ENCODE data around the gene OR5K2.

DNA sequence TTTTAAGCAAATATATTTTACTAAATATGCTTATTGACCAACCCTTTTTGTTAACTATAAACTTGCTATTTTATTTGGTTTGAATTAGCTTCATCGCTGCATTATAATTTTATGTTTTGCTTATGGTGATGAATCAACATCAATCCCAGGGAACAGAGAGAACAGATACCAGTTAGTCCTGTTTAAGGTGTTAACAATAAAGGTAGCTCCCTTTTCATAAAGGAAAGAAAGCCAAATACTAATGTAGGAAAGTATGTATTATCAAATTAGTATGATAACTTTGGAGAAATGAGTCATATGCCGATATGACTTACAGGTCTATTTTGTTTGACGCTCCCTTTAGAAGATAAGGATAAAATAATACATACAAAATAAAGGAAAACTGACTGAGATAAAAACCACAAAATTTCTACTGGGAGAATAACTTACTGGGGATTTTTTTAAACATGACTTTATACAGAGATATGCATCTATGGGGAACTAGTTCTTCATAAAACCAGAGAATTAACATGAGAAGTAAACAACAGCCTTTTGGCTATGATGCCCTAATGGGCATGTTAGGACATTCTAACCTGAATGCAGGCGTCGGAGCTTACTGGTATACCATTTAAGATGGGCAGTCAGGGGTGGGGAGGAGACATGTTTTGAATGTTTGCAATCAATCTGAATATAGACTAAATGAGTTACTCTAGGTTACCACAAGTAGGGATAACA, 4.5 kb downstream of the OR5K2 start:
- no peak for TF ChIP-seq POLR2A (IDR thresholded peaks at IDR 0.05)
- TF ChIP-seq, protein P1, sequence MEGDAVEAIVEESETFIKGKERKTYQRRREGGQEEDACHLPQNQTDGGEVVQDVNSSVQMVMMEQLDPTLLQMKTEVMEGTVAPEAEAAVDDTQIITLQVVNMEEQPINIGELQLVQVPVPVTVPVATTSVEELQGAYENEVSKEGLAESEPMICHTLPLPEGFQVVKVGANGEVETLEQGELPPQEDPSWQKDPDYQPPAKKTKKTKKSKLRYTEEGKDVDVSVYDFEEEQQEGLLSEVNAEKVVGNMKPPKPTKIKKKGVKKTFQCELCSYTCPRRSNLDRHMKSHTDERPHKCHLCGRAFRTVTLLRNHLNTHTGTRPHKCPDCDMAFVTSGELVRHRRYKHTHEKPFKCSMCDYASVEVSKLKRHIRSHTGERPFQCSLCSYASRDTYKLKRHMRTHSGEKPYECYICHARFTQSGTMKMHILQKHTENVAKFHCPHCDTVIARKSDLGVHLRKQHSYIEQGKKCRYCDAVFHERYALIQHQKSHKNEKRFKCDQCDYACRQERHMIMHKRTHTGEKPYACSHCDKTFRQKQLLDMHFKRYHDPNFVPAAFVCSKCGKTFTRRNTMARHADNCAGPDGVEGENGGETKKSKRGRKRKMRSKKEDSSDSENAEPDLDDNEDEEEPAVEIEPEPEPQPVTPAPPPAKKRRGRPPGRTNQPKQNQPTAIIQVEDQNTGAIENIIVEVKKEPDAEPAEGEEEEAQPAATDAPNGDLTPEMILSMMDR (IDR thresholded peaks at IDR 0.05): no peak
